Motor neuron (in vitro differentiated cells): ENCODE measurements around the gene ACAD9. TPM values are rescaled to one million over a fixed set of nuclear protein-coding genes. Genes with fewer than 3 reads are reported as not detected.

Experiments
- total RNA-seq, 8 experiments: library from RNA; unstranded; fragments of 300-600 nt; gene quantifications; 2 replicates each; pipeline versions ENCODE4 v1.2.3 to v1.2.4, GENCODE V29; 2022

Gene ACAD9
- total RNA-seq, 8 experiments from 2014 or later, result 19.3 to 63.3 (median 29.6) TPM

Other genes starting within 250 kb of the ACAD9 start
- gene RPN1, start 228.8 kb upstream of the ACAD9 start, total RNA-seq, result 100 to 1,000 TPM; 127 to 270 (median 164) TPM
- 100 to 1,000 TPM in 2 of 8 experiments, 10 to 100 TPM in 6; 33.4 to 133 (median 65.4) TPM for gene RAB7A, start 153.4 kb upstream of the ACAD9 start, total RNA-seq
- 1 to 10 TPM in 5 of 8 experiments, under 1 TPM in 3; 0.46 to 9.0 (median 1.4) TPM for gene CFAP92, start 114.5 kb downstream of the ACAD9 start, total RNA-seq
- 10 to 100 TPM in 1 of 8 experiments, under 1 TPM in 6, not detected in 1; 0.09 to 10.5 (median 0.29) TPM for gene EFCC1, start 121.7 kb downstream of the ACAD9 start, total RNA-seq
- not detected for gene GP9, start 181.2 kb downstream of the ACAD9 start, total RNA-seq
- 10 to 100 TPM in 1 of 8 experiments, 1 to 10 TPM in 7; 1.4 to 17.6 (median 3.3) TPM for gene RAB43, start 242.2 kb downstream of the ACAD9 start, total RNA-seq